CD4-positive, alpha-beta T cell treated with Interleukin-6 at 100 ng/mL for 8 hours (primary cell): Measurements from ENCODE around the gene NKIRAS2.

Experiments used
- DNase-seq: peaks from one replicate; pipeline ENCODE4 v3.0.0-alpha.2; 2020; ENCODE audit warnings: mixed read lengths, low spot score

Gene NKIRAS2

GRCh38 chr17:42055027-42055426, 35.1 kb downstream of the NKIRAS2 start:
- no peak for DNase-seq

GRCh38 chr17:42055496-42055895, 35.6 kb downstream of the NKIRAS2 start:
- no peak for DNase-seq

GRCh38 chr17:42056635-42057034, 36.7 kb downstream of the NKIRAS2 start:
- no peak for DNase-seq

GRCh38 chr17:42058063-42058462, 38.2 kb downstream of the NKIRAS2 start:
- DNase-seq = no peak

GRCh38 chr17:42059815-42060214, 39.9 kb downstream of the NKIRAS2 start:
- DNase-seq = no peak

- no peak for DNase-seq
Observed at GRCh38 chr17:42060231-42060630, 40.3 kb downstream of the NKIRAS2 start.

GRCh38 chr17:42061646-42062487, 42.0 kb downstream of the NKIRAS2 start:
- no peak for DNase-seq

- no peak for DNase-seq
Observed at GRCh38 chr17:42062681-42063080, 42.8 kb downstream of the NKIRAS2 start.

- DNase-seq = no peak
Observed at GRCh38 chr17:42065201-42065600, 45.3 kb downstream of the NKIRAS2 start.

GRCh38 chr17:42067371-42068091, 47.6 kb downstream of the NKIRAS2 start:
- peak; percentile 59 for DNase-seq

- DNase-seq = no peak
Observed at GRCh38 chr17:42068979-42069378, 49.1 kb downstream of the NKIRAS2 start.

- no peak for DNase-seq
Observed at GRCh38 chr17:42071810-42072209, 51.9 kb downstream of the NKIRAS2 start.

- DNase-seq = no peak
Observed at GRCh38 chr17:42072323-42073187, 52.7 kb downstream of the NKIRAS2 start.
